ENCODE measurements around the gene PRDM11.

DNA sequence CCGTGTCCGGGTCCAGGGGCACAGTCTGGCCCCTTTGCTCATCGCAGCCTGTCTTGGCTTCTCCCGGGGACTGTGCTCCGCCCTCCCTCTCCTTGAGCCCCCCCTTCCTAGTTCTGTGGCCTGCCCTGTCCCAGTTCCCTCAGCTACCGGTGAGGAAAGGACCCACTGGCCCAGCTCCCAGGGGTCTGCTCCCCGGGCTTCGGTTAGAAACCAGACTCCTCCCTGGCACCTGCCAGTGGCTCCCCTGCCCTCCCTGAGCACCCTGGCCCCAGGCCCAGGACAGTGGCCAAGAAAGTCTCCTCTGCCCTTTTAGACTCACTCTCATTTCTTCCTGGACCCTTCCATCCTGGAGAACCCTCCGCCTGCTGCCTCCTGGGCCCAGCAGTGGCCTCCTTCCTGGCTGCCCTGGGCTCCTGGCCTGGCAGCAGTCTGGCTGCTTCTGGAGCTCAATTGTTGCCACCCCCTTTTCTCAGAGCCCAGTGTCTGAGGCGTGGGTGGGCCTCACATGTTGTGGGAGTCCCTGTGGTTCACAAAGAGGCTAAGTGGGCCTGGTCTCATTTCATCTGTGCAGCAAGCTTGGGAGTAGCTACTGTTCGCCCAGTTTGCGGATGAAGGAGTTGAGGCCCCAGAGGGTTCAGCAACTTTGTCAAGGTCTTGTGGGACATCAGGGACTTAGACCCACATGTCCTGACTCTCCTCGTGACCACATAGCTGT, 12.6 kb downstream of the PRDM11 start:
- TF ChIP-seq CTCF (IDR thresholded peaks at IDR 0.05; ENCODE audit: control extremely low read depth in 1 of 3, insufficient read depth in 1 of 3, low read depth in 1 of 3, low read length in 3 of 3) (no peak), RAD21 (IDR thresholded peaks at IDR 0.05 in 1 of 2, conservative IDR thresholded peaks at IDR 0.05 in 1 of 2; ENCODE audit: low read depth in 2 of 2, low read length in 2 of 2) (no peak), TCF12 (IDR thresholded peaks at IDR 0.05; ENCODE audit: low read depth, low read length) (no peak), NANOG (IDR thresholded peaks at IDR 0.05; ENCODE audit: insufficient read depth, low read depth, low read length, poor library complexity, severe bottlenecking) (no peak), SUZ12 (IDR thresholded peaks at IDR 0.05; ENCODE audit: low read length) (no peak)

Data from H1 (cell line).